ENCODE results near the gene COX7A1. TPM values are rescaled to one million over a fixed set of nuclear protein-coding genes. Genes with fewer than 3 reads are reported as not detected.

Gene COX7A1
- total and polyA plus RNA-seq, 12 donors, result 850 to 3,571 (median 2,660) TPM

DNA sequence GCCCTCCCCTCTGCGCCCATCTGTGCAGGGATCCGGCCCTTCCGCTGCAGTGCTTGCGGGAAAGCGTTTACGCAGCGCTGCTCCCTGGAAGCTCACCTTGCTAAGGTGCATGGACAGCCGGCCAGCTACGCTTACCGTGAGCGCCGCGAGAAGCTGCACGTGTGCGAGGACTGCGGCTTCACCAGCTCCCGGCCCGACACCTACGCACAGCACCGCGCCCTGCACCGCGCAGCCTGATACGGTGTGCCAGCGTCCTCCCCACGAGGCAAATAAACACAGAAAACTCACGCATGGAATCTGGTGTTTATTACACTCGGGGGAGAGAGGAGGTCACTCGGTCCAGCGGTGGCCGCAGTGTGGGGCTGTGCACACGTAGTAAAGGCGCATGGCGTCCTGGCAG, 38.8 kb downstream of the COX7A1 start:
- no peaks in the 10 kb centered on the region for H3K27me3 ChIP-seq
- peaks cover 0 to 55% (median 11%) of the 10 kb centered on the region in 9 donors for H3K36me3 ChIP-seq
- intact Hi-C loops (cut with DNase I), result loop anchor here in 5 of 10 donors (5.0 to 10.0 kb wide), 5 partner anchors 49 to 119 kb away; partner anchors contain the start of genes SDHAF1 (in 1 of the 5), THAP8 (in 1 of the 5) and WDR62 (in 1 of the 5)
- no peak for DNase-seq
- H3K4me3 ChIP-seq, result peak overlapping the region in 7 of 10 donors; percentile 71 to 90 (median 80)
- WGBS, 2 donors, result 92 to 93% methylated on average over 34 of the region's 34 CpGs
- TF ChIP-seq, protein P1, sequence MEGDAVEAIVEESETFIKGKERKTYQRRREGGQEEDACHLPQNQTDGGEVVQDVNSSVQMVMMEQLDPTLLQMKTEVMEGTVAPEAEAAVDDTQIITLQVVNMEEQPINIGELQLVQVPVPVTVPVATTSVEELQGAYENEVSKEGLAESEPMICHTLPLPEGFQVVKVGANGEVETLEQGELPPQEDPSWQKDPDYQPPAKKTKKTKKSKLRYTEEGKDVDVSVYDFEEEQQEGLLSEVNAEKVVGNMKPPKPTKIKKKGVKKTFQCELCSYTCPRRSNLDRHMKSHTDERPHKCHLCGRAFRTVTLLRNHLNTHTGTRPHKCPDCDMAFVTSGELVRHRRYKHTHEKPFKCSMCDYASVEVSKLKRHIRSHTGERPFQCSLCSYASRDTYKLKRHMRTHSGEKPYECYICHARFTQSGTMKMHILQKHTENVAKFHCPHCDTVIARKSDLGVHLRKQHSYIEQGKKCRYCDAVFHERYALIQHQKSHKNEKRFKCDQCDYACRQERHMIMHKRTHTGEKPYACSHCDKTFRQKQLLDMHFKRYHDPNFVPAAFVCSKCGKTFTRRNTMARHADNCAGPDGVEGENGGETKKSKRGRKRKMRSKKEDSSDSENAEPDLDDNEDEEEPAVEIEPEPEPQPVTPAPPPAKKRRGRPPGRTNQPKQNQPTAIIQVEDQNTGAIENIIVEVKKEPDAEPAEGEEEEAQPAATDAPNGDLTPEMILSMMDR (IDR thresholded peaks at IDR 0.05), result no peak
- ATAC-seq, result no peak
- H3K9me3 ChIP-seq, result no peaks in the 10 kb centered on the region
- H3K27ac ChIP-seq, result peak overlapping the region in 1 of 10 donors; percentile 84
- H3K4me1 ChIP-seq, result peaks cover 7 to 30% (median 24%) of the 10 kb centered on the region in 9 donors

DNA sequence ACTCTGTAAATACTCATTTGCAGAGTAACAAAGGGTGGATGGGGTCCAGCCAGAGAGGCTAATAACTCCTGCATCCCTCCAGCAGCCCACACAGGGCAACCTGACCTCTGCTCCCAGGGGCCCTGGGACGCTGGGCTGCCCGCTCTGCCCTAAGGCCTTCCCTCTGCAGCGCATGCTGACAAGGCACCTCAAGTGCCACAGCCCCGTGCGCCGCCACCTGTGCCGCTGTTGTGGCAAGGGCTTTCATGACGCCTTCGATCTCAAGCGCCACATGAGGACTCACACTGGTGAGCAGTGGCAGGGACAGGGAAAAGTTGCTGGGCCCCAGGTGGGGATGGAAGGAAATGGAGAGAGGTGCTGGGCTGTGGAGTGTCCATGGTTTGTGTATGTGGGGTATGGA, 39.6 kb downstream of the COX7A1 start:
- no peaks in the 10 kb centered on the region for H3K9me3 ChIP-seq
- WGBS, 2 donors, result 95 to 98% methylated on average over 10 of the region's 10 CpGs
- peaks cover 7 to 30% (median 24%) of the 10 kb centered on the region in 9 donors for H3K4me1 ChIP-seq
- intact Hi-C loops (cut with DNase I), result loop anchor here in 5 of 10 donors (5.0 to 10.0 kb wide), 5 partner anchors 48 to 118 kb away; partner anchors contain the start of genes SDHAF1 (in 1 of the 5), THAP8 (in 1 of the 5) and WDR62 (in 1 of the 5)
- DNase-seq (no peak), ATAC-seq (no peak)
- no peaks in the 10 kb centered on the region for H3K27me3 ChIP-seq
- no peak overlapping the region for H3K27ac ChIP-seq
- H3K4me3 ChIP-seq, result no peak overlapping the region
- peaks cover 0 to 48% (median 11%) of the 10 kb centered on the region in 9 donors for H3K36me3 ChIP-seq
- TF ChIP-seq, protein P1 (IDR thresholded peaks at IDR 0.05), result no peak

DNA sequence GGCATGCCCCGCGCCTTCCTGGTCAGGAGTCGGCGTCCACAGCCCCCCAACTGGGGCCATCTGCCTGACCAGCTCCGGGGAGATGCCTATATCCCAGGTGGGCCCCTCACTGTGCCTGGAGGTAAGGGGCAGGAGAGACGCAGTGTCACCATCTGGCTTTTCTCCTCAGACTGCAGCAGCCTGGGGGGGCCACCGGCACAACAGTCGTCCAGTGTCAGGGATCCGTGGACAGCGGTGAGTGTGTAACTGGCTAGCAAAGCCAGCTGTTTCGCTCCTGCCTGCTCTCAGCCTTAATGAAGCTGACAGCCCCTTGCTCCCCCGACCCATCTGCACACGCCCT, 41.1 kb downstream of the COX7A1 start:
- TF ChIP-seq, protein P1 (IDR thresholded peaks at IDR 0.05), result no peak
- Histone ChIP-seq H3K36me3 (peaks cover 0 to 34% (median 11%) of the 10 kb centered on the region in 9 donors), H3K27ac (no peak overlapping the region), H3K4me1 (peaks cover 5 to 20% (median 15%) of the 10 kb centered on the region in 9 donors), H3K9me3 (no peaks in the 10 kb centered on the region), H3K27me3 (no peaks in the 10 kb centered on the region), H3K4me3 (no peak overlapping the region)
- 81 to 83% methylated on average over 13 of the region's 13 CpGs for WGBS, 2 donors
- DNase-seq (no peak), ATAC-seq (no peak)
- intact Hi-C loops (cut with DNase I), result loop anchor here in 5 of 10 donors (5.0 to 10.0 kb wide), 5 partner anchors 46 to 116 kb away; partner anchors contain the start of genes SDHAF1 (in 1 of the 5), THAP8 (in 1 of the 5) and WDR62 (in 1 of the 5)

DNA sequence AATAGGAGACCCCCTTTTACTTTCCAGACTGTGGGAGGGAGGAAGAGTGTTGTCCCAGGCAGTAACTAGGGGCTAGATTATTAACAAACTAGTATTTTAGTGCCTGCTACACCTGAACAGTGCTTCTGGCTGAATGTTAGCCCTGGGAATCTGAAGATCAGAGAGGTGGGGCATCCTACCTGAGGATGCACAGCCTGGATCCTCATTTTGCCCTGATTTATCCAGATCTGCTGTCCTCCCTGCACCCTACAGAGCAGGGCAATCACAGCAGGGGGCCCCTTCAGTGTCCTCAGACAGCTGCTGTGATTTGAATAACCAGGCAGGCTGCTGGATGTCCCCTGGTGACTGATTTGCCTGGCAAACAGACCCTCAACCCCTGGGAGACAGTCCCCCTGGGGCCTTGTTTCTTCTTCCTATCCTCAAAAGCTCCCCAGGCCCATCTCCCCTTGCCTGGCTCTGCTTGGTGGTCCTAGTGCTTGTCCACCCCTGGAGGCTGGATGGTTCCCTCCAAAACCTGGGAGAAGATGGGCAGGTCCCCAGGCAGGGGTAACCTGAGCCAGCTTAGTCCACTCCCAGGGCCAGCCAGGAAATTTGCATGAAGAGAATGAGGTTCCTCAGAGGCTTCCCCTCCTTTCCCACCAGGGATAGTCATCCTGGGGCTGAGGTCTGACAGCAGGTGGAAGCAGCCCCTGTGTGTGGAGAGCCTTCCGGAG, 41.6 kb downstream of the COX7A1 start, which contains the start of gene OVOL3:
OVOL3 (plus strand) TSS at position 657 of the 713 bp plus-strand sequence. CDS start 60 bp downstream, outside the sequence.
- Histone ChIP-seq H3K27me3 (no peaks in the 10 kb centered on the region), H3K4me3 (no peak within 1 kb of the TSS), H3K4me1 (peaks cover 0 to 15% (median 10%) of the 10 kb centered on the region in 9 donors), H3K27ac (no peak within 1 kb of the TSS), H3K36me3 (peaks cover 0 to 34% (median 11%) of the 10 kb centered on the region in 9 donors), H3K9me3 (no peaks in the 10 kb centered on the region)
- ATAC-seq, result no peak
- TF ChIP-seq, protein P1 (IDR thresholded peaks at IDR 0.05), result no peak
- intact Hi-C loops (cut with DNase I), result loop anchor here in 5 of 10 donors (5.0 to 10.0 kb wide), 5 partner anchors 46 to 116 kb away; partner anchors contain the start of genes SDHAF1 (in 1 of the 5), THAP8 (in 1 of the 5) and WDR62 (in 1 of the 5)
- WGBS, 2 donors, result 43 to 100% methylated on average over 1 of the region's 1 CpG
- DNase-seq, result no peak

All from heart right ventricle (tissue), 16 donors.